Measurements from ENCODE around the gene SOX2.

DNA sequence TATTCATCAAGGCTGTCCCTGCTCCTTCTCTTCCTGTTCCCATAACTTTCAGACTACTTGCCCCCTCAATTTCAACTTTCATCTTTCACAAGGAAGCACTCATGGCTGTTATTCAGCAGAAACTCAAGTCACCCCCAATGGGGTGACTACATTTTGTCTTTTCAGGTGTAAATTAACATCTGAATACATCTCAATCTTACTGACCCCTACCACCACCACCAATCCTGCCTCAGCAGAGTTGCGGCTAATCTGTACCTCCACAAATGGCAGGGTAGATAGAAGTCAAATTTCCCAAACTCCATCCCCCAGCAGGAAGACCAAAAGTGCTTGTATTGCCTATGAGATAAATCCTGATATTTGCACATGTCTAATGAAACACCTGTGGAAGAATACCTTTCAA lies 19.2 kb downstream of the SOX2 start:
- no peak for TF ChIP-seq POLR2A (IDR thresholded peaks at IDR 0.05)
- TF ChIP-seq, protein P1, sequence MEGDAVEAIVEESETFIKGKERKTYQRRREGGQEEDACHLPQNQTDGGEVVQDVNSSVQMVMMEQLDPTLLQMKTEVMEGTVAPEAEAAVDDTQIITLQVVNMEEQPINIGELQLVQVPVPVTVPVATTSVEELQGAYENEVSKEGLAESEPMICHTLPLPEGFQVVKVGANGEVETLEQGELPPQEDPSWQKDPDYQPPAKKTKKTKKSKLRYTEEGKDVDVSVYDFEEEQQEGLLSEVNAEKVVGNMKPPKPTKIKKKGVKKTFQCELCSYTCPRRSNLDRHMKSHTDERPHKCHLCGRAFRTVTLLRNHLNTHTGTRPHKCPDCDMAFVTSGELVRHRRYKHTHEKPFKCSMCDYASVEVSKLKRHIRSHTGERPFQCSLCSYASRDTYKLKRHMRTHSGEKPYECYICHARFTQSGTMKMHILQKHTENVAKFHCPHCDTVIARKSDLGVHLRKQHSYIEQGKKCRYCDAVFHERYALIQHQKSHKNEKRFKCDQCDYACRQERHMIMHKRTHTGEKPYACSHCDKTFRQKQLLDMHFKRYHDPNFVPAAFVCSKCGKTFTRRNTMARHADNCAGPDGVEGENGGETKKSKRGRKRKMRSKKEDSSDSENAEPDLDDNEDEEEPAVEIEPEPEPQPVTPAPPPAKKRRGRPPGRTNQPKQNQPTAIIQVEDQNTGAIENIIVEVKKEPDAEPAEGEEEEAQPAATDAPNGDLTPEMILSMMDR (IDR thresholded peaks at IDR 0.05): no peak
